Ectodermal cell (in vitro differentiated cells): Measurements from ENCODE around the gene STK32C.
"Not testable (repeated sequence)": the region's sequence is repeated elsewhere in the genome, so short reads cannot be mapped to it uniquely, and the experiment has no call there.

Experiments
- H3K27ac ChIP-seq: 2 replicates; pipeline ENCODE4 v1.7.0; 2013; ENCODE audit warnings: mild to moderate bottlenecking, low read depth, low read length; ENCODE audit not compliant: insufficient read depth, poor library complexity, severe bottlenecking
- H3K27me3 ChIP-seq: 2 replicates; pipeline ENCODE4 v1.7.0; 2013; ENCODE audit warnings: mild to moderate bottlenecking, low read length; ENCODE audit not compliant: insufficient read depth, control insufficient read depth, poor library complexity, severe bottlenecking
- H3K36me3 ChIP-seq: one replicate; pipeline ENCODE4 v1.7.0; 2013; ENCODE audit warnings: low read length; ENCODE audit not compliant: control insufficient read depth, insufficient read depth
- H3K4me1 ChIP-seq: one replicate; pipeline ENCODE4 v1.7.0; 2013; ENCODE audit warnings: low read length; ENCODE audit not compliant: control insufficient read depth, insufficient read depth
- H3K4me3 ChIP-seq: 2 replicates; pipeline ENCODE4 v1.7.0; 2013; ENCODE audit warnings: low read depth, low read length, control low read depth; ENCODE audit not compliant: insufficient read depth
- H3K9me3 ChIP-seq: 2 replicates; pipeline ENCODE4 v1.7.0; 2013; ENCODE audit warnings: mild to moderate bottlenecking, low read length, moderate library complexity; ENCODE audit not compliant: control insufficient read depth
- WGBS, 2 experiments: methylation state at CpG; one replicate each; pipeline ENCODE4 v1.1.7; 2013; ENCODE audit warnings: missing lambda C conversion rate in 2 of 2; 5-methylcytosine and 5-hydroxymethylcytosine counted together

STK32C gene

GRCh38 chr10:132273966-132274365 lies 33.8 kb downstream of the STK32C start:
- no peaks in the 10 kb centered on the region for H3K9me3 ChIP-seq
- H3K4me1 ChIP-seq, result peaks cover 5% of the 10 kb centered on the region
- H3K27me3 ChIP-seq, result no peaks in the 10 kb centered on the region
- 94% methylated on average over 11 of the region's 11 CpGs for WGBS, 2 experiments
- H3K4me3 ChIP-seq, result no peak overlapping the region
- no peak overlapping the region for H3K27ac ChIP-seq
- no peaks in the 10 kb centered on the region for H3K36me3 ChIP-seq

DNA sequence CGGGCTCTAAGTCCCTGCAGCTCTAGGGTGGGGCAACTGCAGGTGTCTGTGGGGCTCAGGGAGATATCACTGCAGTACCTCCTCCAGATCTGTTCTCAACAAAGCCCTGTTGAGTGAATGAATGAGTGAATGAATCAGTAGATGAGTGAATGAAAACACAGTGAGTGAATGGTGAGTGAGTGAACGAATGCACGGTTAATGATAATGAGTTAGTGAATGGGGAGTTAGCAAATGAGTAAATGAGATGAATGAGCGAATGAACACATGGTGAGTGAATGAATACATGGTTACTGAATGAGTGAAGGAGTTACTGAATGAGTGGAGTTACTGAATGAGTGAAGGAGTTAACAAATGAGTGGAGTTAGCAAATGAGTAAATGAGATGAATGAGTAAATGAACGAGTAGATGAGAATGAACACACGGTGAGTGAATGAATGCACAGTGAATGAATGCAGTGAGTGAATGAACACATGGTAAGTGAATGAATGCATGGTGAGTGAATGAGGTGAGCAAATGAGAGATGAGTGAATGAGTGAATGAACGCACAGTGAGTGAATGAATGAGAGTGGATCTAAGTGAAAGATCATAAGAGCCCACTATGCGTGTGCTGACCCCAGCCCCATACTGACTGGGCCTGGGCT lies 34.3 kb downstream of the STK32C start:
- H3K36me3 ChIP-seq, result no peaks in the 10 kb centered on the region
- peaks cover 5% of the 10 kb centered on the region for H3K4me1 ChIP-seq
- 92 to 94% methylated on average over 8 of the region's 8 CpGs for WGBS, 2 experiments
- no peak overlapping the region for H3K4me3 ChIP-seq
- no peak overlapping the region for H3K27ac ChIP-seq
- no peaks in the 10 kb centered on the region for H3K9me3 ChIP-seq
- no peaks in the 10 kb centered on the region for H3K27me3 ChIP-seq

- Histone ChIP-seq H3K36me3 (no peaks in the 10 kb centered on the region), H3K4me3 (no peak overlapping the region), H3K4me1 (peaks cover 5% of the 10 kb centered on the region), H3K27me3 (no peaks in the 10 kb centered on the region), H3K27ac (no peak overlapping the region), H3K9me3 (no peaks in the 10 kb centered on the region)
- 87% methylated on average over 35 of the region's 35 CpGs for WGBS, 2 experiments
These were observed 35.3 kb downstream of the STK32C start for GRCh38 chr10:132272231-132272971.

- Histone ChIP-seq H3K9me3 (no peaks in the 10 kb centered on the region), H3K36me3 (no peaks in the 10 kb centered on the region), H3K27ac (no peak overlapping the region), H3K4me1 (peaks cover 10% of the 10 kb centered on the region), H3K27me3 (no peaks in the 10 kb centered on the region), H3K4me3 (no peak overlapping the region)
- 93% methylated on average over 27 of the region's 27 CpGs for WGBS, 2 experiments
These were observed 36.1 kb downstream of the STK32C start for GRCh38 chr10:132271458-132272230.

GRCh38 chr10:132270721-132271457 lies 36.9 kb downstream of the STK32C start:
- no peak overlapping the region for H3K4me3 ChIP-seq
- no peak overlapping the region for H3K27ac ChIP-seq
- peaks cover 18% of the 10 kb centered on the region for H3K4me1 ChIP-seq
- WGBS, 2 experiments, result 87 to 89% methylated on average over 11 of the region's 11 CpGs
- H3K36me3 ChIP-seq, result no peaks in the 10 kb centered on the region
- no peaks in the 10 kb centered on the region for H3K27me3 ChIP-seq
- no peaks in the 10 kb centered on the region for H3K9me3 ChIP-seq

DNA sequence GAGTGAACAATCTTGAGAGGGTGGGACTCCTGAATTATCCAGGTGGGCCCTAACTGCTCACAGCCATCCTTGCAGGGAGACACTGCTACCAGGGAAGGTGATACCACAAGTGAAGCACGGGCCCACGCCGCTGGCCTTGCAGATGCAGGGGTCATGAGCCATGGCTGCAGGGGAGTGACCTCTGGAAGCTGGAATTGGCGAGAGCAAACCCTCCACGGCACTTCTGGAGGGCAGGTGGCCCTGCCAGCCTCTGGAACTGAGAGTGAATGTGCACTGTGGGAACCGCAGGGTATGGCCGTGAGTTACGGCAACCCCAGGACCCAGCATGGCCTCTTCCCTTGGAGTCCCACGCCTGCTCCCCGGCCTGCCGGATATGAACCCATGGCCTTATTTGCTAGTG lies 37.5 kb downstream of the STK32C start:
- WGBS, 2 experiments, result 93 to 95% methylated on average over 11 of the region's 11 CpGs
- Histone ChIP-seq H3K27me3 (no peaks in the 10 kb centered on the region), H3K9me3 (no peaks in the 10 kb centered on the region), H3K36me3 (no peaks in the 10 kb centered on the region), H3K4me3 (no peak overlapping the region), H3K4me1 (peaks cover 24% of the 10 kb centered on the region), H3K27ac (no peak overlapping the region)

DNA sequence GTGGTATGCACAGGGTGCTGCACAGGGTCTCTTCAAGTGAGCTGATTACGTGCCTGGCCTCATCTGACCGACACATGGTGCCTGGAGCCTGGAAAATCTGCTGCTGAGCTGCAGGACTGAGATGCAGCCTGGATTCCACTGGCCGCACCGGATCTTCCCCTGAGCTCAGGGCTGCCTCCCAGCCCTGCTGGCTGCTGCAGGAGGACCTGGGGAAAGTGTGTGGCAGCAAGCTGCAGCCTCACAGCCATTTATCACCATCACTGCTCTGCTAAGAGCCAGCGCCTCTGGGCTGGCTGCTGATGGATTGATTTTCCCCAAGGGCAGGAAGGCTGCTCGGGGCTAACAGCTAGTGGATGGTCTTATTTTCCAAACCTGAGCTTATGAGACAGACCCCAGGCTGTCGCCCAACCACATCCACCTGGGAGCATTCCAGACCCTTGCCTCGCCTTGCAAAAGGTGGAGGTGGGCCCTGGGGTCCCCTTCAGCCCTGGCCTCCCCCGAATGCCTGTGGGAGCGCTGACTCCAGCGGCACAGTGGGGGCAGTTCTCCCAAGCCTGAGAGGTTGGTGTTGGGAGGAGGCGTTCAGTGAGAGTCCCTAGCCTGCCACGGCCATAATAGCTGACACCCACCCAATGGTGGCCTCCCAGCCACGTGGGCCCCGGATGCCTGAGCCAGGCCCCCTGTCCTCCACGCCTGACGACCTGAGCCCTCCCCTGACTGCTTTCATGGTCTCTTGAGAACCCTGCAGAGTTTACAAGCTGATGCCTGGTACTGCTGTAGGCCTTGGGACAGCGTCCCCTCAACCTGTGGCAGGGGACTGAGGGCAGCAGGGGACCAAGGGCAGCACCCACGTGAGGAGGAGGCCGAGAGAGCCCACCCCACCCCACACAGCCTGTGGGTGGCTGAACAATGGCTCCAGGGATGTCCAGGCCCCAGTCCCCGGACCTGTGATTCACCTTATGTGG lies 38.2 kb downstream of the STK32C start:
- Histone ChIP-seq H3K4me3 (no peak overlapping the region), H3K27ac (no peak overlapping the region), H3K4me1 (peaks cover 27% of the 10 kb centered on the region), H3K9me3 (no peaks in the 10 kb centered on the region), H3K36me3 (no peaks in the 10 kb centered on the region), H3K27me3 (no peaks in the 10 kb centered on the region)
- WGBS, 2 experiments, result 86 to 89% methylated on average over 21 of the region's 21 CpGs

DNA sequence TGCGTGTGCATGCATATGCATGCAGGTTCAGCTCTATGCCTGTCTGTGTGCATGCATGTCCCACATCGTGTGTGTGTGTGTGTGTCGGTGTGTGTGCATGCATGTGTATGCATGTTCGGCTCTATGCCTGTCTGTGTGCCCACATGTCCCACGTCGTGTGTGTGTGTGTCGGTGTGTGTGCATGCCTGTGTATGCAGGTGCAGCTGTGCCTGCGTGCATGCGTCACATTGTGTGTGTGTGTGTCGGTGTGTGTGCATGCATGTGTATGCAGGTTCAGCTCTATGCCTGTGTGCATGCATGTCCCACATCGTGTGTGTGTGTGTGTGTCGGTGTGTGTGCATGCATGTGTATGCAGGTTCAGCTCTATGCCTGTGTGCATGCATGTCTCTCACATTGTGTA lies 39.8 kb downstream of the STK32C start:
- WGBS, 2 experiments, result 91 to 92% methylated on average over 12 of the region's 12 CpGs
- not testable (repeated sequence) for H3K36me3 ChIP-seq, H3K27ac ChIP-seq, H3K9me3 ChIP-seq, H3K27me3 ChIP-seq, H3K4me3 ChIP-seq
- peaks cover 26% of the 10 kb centered on the region for H3K4me1 ChIP-seq

- H3K4me3 ChIP-seq, result no peak overlapping the region
- no peaks in the 10 kb centered on the region for H3K27me3 ChIP-seq
- H3K9me3 ChIP-seq, result no peaks in the 10 kb centered on the region
- WGBS, 2 experiments, result 56 to 59% methylated on average over 25 of the region's 25 CpGs
- H3K27ac ChIP-seq, result no peak overlapping the region
- no peaks in the 10 kb centered on the region for H3K36me3 ChIP-seq
- peaks cover 22% of the 10 kb centered on the region for H3K4me1 ChIP-seq
These were observed 41.1 kb downstream of the STK32C start for GRCh38 chr10:132266594-132267161.
